HG03378 (cell line): ENCODE data around the gene OR13C8.

Experiments
- ATAC-seq: cut with Tn5 transposase; IDR thresholded peaks from one replicate; pipeline ENCODE4 v1.9.1; 2021; ENCODE audit warnings: mild to moderate bottlenecking, moderate library complexity; ENCODE audit not compliant: unreplicated experiment

The OR13C8 gene

GRCh38 chr9:104611213-104611612 lies 42.2 kb downstream of the OR13C8 start:
- ATAC-seq = no peak

- ATAC-seq = no peak
Observed at GRCh38 chr9:104617418-104617817, 48.5 kb downstream of the OR13C8 start.

- ATAC-seq = no peak
Observed at GRCh38 chr9:104618104-104618503, 49.1 kb downstream of the OR13C8 start, which contains the start of gene OR13C9. OR13C9 (minus strand) TSS chr9:104618204; CDS start chr9:104618204, 0 bp downstream.
